Right forelimb (tissue), 1 donor: ENCODE results near the gene MED22.
"Not testable (repeated sequence)": the region's sequence is repeated elsewhere in the genome, so short reads cannot be mapped to it uniquely, and the experiment has no call there.

Experiments used
- DNase-seq: peaks from one replicate; pipeline ENCODE4 v3.0.0-alpha.2; 2018

The MED22 gene

DNA sequence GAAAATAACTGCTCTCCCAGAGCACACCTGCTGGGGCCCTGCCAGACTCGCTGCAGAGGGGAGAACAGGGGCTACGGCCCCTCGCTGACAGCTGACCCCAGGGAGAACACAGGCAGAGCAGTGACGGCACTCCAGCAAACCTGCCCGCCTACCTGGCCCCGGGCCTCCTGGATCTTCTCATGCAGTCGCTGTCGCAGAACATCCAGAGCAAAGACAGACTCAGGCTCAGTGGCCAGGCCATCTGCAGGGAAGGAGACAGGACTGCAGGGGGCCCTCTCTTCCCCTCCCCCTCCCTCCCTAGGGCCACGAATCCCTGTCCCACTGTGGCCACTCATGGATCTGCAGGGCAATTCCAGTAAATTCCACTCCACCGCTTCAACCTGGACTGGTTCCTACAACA, 14.4 kb downstream of the MED22 start:
- no peak for DNase-seq

DNA sequence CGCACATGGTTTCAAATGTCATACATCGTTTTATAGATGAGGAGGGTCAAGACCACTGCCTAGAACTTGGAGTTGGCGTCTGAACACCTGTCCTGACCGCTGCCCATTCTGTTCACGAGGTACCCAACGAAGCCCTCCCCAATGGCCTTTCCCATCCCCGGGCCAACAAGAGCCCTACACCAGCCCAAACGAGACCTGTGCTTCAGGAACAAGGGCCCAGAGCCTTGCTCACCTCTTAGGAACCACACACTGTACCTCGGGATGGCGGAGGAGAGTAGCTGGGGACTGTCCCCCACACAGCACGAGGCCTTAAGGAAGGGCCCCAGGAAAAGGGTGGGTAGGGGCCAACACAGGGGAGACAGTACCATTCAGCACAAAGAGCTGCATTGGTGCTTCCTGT, 14.9 kb downstream of the MED22 start:
- DNase-seq, result peak; percentile 12

DNA sequence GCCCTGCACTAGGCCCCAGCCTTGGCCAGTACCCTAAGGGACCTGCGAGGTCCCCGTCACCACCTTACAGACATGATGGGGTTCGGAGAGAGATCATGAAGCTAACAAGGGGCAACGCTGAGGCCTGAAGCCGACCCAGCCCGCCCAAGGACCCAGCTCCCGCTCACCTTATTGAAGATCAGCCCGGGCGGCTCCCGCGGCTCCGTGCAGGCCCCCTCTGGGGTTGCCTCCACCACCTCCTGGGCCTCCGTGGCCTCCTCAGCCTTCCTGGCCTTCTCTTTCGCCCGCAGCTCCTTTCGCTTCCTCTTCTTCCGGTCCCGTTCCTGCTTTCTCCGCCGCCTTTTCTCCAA, 15.6 kb downstream of the MED22 start:
- DNase-seq, result peak; percentile 30

DNA sequence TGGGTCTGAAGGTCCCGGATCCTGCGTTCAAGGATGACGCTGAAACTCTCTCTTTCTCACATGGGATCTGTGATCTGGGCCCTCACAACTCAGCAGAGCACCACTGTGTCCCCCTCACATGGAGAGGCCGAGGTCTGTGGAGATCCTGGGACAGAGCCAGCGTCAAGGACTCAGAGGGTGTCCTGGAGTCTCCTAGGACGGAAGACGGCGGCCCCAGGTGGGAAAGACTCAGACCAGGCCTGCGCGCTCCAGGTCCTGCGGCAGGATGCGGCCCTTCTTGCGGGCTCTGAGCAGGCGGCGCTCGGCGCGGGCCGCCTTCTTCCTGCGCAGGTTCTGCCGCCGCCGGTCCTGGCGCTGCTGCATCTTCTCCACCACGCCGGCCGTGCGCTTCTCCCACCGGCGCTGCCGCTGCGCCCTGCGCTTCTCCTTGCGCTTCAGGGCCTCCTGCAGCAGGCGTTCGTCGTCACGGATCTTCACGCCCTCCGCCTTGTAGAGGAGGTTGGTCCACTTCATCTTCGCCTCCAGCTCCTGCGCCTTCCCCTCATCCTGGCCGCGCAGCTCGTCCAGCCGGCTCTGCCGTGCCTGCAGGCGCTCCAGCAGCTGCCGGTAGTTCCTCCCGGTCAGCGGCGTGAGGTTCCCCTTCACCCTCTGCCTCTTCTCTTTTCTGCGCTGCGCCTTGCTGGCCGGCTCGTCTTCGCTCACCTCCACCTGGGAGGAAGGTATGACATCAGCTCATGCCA, 16.1 kb downstream of the MED22 start:
- peak; percentile 32 for DNase-seq

DNA sequence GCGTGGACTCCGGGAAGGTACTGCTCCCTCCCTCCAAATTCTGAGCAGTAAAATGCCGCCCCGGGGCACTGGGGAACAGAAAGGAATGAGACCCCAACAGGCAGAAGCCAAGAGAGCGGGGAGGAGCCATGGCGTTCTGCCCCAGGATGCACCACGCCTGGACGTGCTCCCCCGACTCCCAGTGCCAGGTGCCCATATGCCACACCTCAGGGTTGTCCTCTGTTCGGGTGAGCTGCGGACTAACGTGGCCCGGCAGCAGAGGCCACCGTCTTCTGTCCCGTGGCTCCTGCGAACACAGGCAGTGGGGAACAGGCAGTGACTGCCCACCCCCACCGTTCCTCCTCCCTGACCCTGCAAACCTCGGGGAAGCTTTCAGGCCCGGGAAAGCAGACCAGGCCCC, 16.7 kb downstream of the MED22 start:
- peak; percentile 28 for DNase-seq

DNA sequence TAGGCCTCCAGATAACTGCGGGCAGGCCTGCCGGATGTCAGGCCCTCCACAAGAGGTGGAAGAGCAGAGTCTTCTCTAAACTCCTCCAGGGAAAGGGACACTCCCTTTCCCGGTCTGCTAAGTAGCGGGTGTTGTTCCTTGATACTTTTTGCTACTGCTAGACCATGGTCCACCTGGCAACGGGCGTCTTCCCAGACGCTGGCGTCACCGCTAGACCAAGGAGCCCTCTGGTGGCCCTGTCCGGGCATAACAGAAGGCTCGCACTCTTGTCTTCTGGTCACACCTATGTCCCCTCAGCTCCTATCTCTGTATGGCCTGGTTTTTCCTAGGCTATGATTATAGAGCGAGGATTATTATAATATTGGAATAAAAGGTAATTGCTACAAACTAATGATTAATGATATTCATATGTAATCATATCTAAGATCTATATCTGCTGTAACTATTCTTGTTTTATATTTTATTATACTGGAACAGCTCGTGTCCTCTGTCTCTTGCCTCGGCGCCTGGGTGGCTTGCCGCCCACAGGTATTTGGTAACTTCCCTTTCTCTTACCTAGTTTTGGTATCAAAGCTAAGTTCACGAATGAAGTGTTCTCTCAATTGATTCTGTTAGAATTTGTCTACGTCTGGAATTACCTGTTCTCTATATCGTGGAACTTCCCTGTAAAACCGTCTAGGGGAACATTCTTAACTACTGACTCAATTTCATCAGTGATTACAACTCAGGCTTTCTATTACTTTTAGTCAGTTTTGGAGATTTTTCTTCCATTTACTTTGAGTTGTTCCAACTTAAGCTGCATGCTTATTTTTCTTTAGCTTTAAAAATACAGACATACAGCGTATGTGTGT, 18.4 kb downstream of the MED22 start:
- peak; percentile 43 for DNase-seq

DNA sequence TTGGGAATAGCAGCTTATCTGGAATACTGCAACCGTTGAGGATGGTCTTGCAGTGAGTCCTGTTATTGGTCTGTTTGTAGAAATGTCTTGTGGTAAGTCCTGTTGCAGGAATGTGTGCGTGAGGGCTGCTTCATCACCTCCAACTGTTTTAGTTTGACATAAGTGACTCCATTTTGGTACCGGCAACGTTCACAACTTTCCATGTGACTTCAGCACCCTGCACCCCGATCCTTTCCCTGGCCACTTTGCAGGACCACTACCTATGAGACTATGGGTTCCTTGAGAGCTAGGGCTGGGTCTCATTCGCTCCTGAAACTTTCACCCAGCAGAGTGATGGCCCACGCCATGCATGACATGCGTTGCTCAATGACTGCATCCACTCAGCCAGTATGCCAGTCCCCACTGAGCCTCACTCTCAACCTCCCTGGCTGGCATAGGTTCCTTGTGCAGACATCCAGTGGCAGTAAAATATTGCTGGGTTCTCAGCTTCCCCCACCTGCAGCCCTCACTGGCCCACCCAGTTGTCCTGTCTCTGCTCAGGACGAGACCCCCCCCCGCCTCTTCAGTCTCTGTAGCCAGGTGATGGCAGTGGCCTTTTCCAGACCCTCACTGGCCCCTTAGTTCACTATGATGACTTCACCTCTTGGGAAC, 20.0 kb downstream of the MED22 start:
- peak; percentile 21 for DNase-seq

DNA sequence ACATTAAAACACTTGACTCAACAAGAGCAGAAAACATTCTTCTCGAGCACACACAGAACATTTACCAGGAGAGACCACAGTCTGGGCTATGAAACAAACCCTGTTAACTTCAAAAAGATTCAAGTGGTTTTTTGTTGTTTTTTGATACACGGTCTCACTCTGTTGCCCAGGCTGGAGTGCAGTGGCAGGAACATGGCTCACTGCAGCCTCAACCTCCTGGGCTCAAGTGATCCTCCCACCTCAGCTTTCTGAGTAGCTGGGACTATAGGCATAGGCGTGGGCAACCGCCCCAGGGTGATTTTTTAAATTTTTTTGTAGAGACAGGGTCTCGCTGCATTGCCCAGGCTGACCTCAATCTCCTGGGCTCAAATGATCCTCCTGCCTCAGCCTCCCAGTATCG, 20.9 kb downstream of the MED22 start:
- DNase-seq, result not testable (repeated sequence)

DNA sequence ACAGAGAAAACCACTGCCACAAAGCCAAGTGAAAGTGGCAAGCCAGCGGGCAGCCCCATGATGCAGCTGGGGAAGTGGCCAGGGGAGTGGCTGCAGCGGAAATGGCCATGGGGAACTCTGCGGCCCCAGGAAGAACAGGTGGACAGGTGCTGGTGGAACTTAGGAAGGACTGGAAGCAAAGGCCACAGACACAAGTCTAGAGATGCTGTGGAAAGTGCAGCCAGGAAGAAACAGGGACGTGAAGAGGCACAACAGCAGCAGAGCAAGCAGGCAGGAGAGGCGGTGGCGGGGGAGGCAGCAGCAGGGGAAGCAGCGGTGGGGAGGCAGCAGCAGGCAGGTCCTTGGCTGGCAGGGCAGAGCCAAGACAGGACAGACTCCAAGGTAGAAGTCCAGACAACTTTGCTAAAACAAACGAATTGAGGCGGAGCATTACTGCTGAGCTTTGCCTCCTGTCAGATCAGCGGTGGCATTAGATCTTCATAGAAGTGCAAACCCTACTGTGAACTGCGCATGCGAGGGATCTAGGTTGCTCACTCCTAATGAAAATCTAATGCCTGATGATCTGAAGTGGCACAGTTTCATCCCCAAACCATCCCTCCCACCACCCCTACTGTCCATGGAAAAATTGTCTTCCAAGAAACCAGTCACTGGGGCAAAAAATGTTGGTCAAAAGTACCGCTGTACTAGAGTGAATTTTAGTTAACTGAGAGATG, 23.8 kb downstream of the MED22 start:
- DNase-seq, result peak; percentile 24

DNA sequence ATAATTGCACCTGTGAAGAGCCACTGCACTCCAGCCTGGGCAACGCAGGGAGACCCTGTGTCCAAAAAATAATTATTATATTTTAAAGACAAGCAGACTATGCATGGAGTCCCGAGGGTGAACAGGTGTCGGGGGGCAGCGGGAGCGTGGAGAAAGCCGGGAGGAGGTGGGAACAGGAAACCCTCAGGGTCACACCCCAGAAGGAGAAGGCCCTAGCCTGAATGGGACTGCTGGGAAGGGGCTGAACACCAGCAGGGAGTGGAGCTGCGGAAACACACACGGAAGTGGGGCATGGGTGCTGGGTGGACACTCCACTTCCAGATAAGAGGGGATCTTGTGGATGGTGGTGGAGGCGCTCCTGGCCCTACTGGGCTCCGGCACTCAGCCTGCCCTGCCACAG, 24.7 kb downstream of the MED22 start:
- DNase-seq, result peak; percentile 19

DNA sequence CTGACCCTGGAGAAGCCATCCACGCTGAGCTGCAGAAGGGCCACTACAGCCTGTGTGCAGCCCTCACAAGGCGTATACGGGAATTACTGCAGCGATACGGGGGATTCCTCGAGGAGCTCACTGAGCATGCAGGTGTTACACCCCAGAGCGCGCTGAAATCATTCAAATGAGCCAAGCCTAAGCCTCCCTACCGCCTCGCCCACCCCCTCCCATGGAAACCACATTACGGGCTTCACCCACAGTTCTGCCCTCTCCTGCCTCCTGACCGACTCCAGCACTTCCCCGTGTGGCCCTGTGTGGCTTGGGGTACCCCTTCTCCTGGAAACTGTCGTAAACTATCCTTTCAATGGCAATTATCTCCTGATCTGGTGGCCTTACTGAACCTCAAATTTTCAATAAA, 25.2 kb downstream of the MED22 start:
- no peak for DNase-seq

DNA sequence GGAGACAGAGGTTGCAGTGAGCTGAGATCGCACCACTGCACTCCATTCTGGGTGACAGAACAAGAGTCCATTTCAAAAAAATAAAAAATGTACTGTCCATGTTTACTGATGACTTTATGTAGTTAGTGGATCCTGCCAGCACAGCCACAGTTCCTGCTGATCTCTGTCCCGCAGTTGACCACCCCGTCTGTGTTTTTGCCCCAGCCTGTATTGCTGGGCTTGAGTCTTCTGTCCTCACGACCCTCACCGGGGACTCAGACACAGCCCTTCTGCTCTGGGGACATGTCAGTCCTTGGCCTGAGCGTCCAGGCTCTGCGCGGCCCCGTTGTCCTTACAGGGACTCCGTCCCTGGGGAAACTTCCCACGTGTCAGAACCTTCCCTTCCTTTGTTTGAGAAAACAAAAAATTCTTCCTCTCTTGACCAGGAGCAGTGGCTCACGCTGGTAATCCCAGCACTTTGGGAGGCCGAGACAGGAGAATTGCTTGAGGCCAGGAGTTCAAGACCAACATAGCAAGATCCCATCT, 26.5 kb downstream of the MED22 start:
- peak; percentile 4 for DNase-seq

DNA sequence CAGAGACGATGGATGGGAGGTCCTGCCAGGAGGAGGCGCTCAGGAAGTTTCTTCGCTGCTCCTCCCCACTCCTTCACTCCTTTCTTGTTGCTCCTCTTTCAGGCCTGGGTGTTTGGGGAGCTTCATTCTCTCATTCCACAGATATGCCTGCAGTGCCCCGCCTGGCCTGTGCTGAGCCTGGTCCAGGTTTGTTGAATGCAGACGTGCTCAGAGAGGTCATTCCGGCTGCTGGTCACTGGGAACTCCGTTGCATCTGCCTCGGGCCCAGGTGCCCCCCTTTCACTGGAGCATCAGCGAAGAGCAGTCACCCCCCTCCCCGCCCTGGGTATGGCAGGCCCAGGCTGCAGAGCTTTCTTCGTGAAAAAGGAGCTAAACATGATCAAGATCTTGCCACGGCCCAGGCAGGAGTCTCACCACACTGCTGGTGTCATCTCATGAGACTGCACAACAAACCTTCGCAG, 27.5 kb downstream of the MED22 start:
- DNase-seq, result no peak

DNA sequence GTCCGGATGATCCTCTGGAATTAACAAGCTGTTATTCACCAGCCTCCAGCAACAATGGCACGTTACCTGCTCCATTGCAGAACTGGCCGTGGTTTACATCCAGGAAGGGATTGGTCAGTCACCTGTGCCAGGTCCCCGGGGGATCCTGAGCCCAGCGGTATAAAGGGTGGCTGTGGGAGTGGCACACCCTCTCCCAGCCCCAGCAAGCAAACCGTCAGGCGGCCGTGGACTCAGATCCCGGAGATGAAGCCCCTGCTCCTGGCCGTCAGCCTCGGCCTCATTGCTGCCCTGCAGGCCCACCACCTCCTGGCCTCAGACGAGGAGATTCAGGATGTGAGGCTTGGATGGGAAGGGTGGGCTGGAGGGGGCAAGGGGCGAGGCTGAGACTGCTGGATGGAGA, 30.4 kb downstream of the MED22 start:
- not testable (repeated sequence) for DNase-seq

DNA sequence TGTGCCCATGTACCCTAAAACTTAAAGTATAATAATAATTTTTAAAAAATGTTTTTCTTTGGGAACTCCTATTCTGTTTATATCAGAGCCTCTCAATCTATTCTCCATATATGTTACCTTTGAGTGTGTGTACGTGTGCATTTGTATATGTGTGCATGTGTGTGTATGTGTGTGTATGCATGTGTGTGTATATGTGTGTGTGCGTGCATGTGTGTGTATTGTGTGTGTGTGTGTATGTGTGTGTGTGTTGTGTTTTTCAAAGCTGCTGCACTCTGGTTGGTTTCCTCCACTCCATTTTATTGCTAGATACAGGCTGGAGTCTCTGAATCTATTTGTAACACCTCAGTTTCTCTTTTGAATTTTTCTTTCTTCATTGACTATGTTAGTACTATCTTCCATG, 31.9 kb downstream of the MED22 start:
- no peak for DNase-seq

DNA sequence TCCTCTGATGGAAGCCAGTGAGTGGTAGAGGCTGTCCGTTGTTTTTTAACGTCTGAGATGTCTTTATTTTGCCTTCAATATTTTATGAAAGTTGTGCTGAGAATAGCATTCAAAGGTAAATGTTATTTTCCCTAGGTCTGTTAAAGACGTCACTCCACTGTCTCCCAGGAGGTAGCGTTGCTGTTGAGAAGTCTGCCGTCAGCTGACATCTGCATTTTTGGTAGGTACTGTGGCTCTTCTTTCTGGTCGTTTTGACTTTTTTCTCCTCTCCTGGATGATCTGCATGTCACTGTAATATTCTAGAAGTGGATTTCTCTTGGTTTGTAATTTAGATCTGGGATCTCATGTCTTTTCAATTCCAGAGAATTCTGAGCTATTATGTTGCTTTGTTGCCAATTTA, 38.3 kb downstream of the MED22 start:
- DNase-seq, result no peak

DNA sequence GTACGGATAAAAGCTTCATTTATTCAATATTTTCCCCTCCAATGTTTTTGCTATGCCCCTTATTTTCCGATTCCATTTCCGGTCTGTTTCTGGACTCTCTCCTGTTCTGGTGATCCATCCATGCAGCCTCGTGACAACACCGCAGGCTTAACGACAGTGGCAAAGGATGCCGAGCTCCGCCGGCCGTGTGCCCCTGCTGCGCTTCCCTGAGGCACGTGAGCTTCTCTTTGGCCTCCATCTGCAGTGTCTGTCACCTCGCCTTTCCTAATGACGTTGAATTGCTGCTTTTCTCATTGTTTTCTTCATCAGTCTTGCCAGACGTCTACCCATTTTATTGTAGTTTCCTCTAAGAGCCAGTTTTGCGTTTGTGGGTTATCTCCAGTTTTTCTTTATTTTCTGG, 40.6 kb downstream of the MED22 start:
- DNase-seq, result no peak

DNA sequence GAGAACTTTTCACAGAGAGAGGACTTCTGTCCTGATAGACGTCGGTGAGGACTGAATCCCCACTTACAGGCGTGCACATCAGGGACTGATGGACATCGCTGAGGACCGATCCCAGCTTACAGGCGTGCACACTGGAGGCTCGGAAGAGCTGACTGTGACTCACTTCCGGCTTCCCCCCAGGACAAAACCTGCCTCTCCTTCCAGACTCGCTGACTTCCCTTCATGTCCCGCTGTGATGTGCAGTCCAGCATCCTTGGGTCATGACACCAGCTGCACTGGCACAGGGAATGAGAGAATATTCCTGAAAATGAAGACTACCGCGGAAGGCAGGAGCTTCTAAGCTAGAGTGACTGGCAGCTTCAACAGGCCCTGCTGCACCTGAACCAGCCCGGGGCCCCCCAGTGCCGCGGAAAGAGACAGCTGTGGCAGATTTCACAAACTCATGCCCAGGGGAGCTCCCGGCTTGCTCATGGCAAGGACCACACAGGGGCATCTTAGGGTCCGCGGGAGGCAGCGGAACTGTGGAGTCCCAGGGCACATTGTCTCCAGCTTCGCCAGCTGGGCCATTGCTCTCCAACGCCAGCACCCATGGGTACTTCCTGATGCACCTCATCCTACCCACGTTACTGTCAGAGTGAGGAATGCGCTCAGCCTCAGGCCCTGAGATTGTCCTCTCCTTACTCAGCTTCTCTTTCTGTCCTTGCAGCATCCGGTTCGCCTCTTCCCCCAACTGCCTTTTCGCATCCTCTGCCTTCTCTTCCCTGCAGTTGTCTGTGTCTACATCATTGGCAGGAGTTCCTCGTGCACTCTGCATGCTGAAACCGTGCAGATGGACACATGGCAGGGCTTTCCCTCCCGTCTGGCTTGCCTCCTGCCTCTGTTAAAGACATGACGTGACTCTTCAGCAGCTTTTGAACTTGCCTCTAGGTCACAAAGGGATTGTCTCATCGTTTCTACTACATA, 41.4 kb downstream of the MED22 start:
- DNase-seq, result no peak

DNA sequence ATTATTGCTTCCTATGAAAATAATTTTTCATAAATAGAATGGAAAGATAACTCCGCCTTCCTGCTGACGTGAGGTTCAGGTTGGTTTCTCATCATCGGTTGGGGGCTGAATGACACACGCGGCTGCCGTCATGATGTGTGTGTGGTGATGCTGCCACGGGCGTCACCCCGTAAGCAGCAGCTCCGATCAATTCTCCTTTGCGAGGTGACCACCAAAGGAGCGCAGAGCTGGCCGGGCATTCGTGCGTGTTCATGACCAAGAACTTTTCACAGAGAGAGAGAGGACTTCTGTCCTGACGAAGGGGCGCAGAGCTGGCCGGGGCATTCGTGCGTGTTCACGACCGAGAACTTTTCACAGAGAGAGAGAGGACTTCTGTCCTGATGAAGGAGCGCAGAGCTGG, 42.2 kb downstream of the MED22 start:
- DNase-seq, result no peak

DNA sequence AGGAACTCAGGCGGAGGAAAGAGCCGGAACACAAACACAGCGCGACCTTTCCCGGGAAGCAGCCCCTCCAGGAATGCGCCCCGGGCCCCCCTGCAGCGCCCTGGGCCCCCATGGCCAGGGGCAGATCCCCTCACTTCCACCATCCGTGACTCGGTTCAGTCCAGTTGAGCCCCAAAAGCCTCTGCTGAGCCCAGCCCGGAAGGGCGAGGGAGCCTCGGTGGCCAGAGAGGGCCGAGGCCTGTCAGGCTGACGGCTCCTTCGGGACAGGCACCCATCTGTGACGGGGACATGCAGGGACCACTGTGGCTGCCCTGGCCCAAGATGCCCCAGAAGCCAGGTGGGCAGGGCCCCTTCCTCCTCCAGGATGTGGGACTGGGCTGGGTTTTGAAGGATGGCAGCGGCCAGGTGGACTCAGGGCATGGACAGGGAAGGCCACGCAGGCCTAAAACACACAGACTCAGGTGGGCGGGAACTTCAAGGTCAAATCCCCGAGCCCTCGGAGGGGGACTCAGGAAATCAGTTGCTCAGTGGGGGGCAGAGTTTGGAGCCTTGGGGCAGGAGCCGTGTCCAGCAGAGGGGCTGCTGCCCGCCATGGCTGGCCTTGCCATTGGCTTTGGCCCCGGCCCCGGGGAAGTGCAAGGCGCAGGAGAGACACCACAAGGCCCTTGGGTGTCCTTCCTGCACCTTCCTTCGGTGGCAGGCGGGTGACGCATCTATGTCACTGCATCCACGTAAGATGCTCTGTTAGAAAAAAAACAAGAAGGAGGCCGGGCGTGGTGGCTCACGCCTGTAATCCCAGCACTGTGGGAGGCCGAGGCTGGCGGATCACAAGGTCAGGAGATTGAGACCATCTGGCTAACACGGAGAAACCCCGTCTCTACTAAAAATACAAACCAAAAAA, 43.2 kb downstream of the MED22 start:
- DNase-seq, result no peak

DNA sequence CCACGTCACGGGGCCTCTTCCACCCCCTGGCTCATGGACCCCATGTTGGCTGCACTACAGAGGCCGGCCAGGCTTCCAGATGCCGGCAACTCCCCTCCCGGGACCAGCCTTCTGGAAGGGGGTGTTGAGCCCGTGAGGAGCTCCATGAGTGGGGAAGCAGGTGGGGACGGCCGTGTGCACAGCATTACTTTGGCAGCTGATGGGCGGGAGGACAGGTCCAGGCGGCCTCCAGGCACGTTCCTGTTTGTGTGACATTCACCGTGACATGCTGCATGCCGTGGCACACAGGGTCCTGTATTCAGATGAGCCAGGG, 43.8 kb downstream of the MED22 start:
- DNase-seq, result no peak
